HepG2 (cell line): Measurements from ENCODE around the gene CHST4. TPM values are rescaled to one million over a fixed set of nuclear protein-coding genes. Genes with fewer than 3 reads are reported as not detected.

Experiments used
- ARNT2 ChIP-seq: sonication (generic); formaldehyde crosslinking; IDR thresholded peaks from 2 replicates; pipeline ENCODE4 v1.8.0; 2022; ENCODE audit warnings: mild to moderate bottlenecking, low read depth, missing genetic modification reagents, moderate library complexity
- ATF5 ChIP-seq: sonication (generic); formaldehyde crosslinking; IDR thresholded peaks from 2 replicates; pipeline ENCODE4 v1.4.0; 2020; ENCODE audit warnings: mild to moderate bottlenecking, low read depth, missing genetic modification reagents
- BRF2 ChIP-seq: sonication (generic); formaldehyde crosslinking; IDR thresholded peaks from 2 replicates; pipeline ENCODE4 v1.8.1; 2022; ENCODE audit warnings: mild to moderate bottlenecking, missing genetic modification reagents
- IRF1 ChIP-seq: sonication (generic); formaldehyde crosslinking; IDR thresholded peaks from 2 replicates; pipeline ENCODE4 v1.4.0; 2020; ENCODE audit warnings: low read depth, mild to moderate bottlenecking, missing genetic modification reagents
- IRF2 ChIP-seq: IDR thresholded peaks from 2 replicates; pipeline ENCODE4 v1.6.1; 2018; ENCODE audit warnings: missing genetic modification reagents, missing compliant biosample characterization
- NBN ChIP-seq: fragments of 450-650 bp; conservative IDR thresholded peaks from 2 replicates; pipeline ENCODE4 v1.6.1; 2017
- RFXANK ChIP-seq: IDR thresholded peaks from 2 replicates; pipeline ENCODE4 v1.6.1; 2016
- YEATS2 ChIP-seq: sonication (generic); formaldehyde crosslinking; IDR thresholded peaks from 2 replicates; pipeline ENCODE4 v1.4.0; 2020; ENCODE audit warnings: missing genetic modification reagents, borderline replicate concordance
- ZBTB26 ChIP-seq: IDR thresholded peaks from 2 replicates; pipeline ENCODE4 v1.6.1; 2016; ENCODE audit warnings: missing compliant biosample characterization, missing genetic modification reagents, borderline replicate concordance
- ZMAT3 ChIP-seq: sonication (generic); formaldehyde crosslinking; conservative IDR thresholded peaks from 2 replicates; pipeline ENCODE4 v1.7.0; 2021; ENCODE audit warnings: missing genetic modification reagents
- ZNF407 ChIP-seq: sonication (generic); formaldehyde crosslinking; IDR thresholded peaks from one replicate; pipeline ENCODE4 v1.5.1; 2020; ENCODE audit warnings: mild to moderate bottlenecking, missing genetic modification reagents; ENCODE audit errors: not compliant biosample characterization
- ZNF710 ChIP-seq: sonication (generic); formaldehyde crosslinking; IDR thresholded peaks from 2 replicates; pipeline ENCODE4 v1.5.0; 2020; ENCODE audit warnings: mild to moderate bottlenecking, missing genetic modification reagents, borderline replicate concordance
- ZNF749 ChIP-seq: sonication (generic); formaldehyde crosslinking; IDR thresholded peaks from 2 replicates; pipeline ENCODE4 v1.8.0; 2022; ENCODE audit warnings: mild to moderate bottlenecking, missing genetic modification reagents, moderate library complexity, borderline replicate concordance
- polyA plus RNA-seq, 8 experiments: library from polyadenylated mRNA; depleted of rRNA in 3 of 8; stranded (reverse) in 7 of 8; unstranded in 1 of 8; fragments of >200 nt; fragmentation: Illumina TruSeq in 4 of 8; extraction: Trizol in 4 of 8; gene quantifications; 2 replicates each; pipeline versions ENCODE4 v1.2.1 to v1.2.3, GENCODE V29; 2011 to 2016; ENCODE audit warnings: low read depth in 4 of 8, missing spikeins in 1 of 8, mixed read lengths in 1 of 8; ENCODE audit not compliant: insufficient read depth in 1 of 8
- total RNA-seq, 5 experiments: library from RNA; depleted of rRNA; stranded (reverse); fragments of >200 nt; fragmentation: Illumina TruSeq; extraction: Trizol; gene quantifications; 2 replicates each; pipeline ENCODE4 v1.2.3, GENCODE V29; 2016; ENCODE audit warnings: low read depth in 1 of 5

CHST4 gene
- total and polyA plus RNA-seq, 2 of the 13 experiments (the other 11 are each of a cell fraction or from before 2014, with no cell fraction given) = not detected

- peak; percentile 85; the same call in 1 of the 2 replicates for TF ChIP-seq ZMAT3 (CRISPR knock-in tag)
- peak; percentile 74 for TF ChIP-seq ZBTB26 (CRISPR knock-in tag)
- no peak for TF ChIP-seq NBN
- TF ChIP-seq ZNF407 = peak; percentile 83
- 0 out of 2 replicates have a peak, but pooled peaks have one; percentile 62 for TF ChIP-seq ZNF749
- peak; percentile 73; the same call in 1 of the 2 replicates for TF ChIP-seq RFXANK (CRISPR knock-in tag)
- TF ChIP-seq BRF2 (CRISPR knock-in tag) = no peak
- TF ChIP-seq IRF2 (CRISPR knock-in tag) = peak; percentile 100
- peak; percentile 67; the same call in 1 of the 2 replicates for TF ChIP-seq ATF5
- TF ChIP-seq IRF1 (CRISPR knock-in tag) = 0 out of 2 replicates have a peak, but pooled peaks have one; percentile 68
- TF ChIP-seq ARNT2 (CRISPR knock-in tag) = peak; percentile 83
- peak; percentile 58; the same call in 1 of the 2 replicates for TF ChIP-seq ZNF710 (CRISPR knock-in tag)
- TF ChIP-seq YEATS2 (CRISPR knock-in tag) = peak; percentile 92
These were observed 42.0 kb upstream of the CHST4 start (continued) for GRCh38 chr16:71484006-71484893.
